Measurements from ENCODE around the gene LIPT2. TPM values are rescaled to one million over a fixed set of nuclear protein-coding genes. Genes with fewer than 3 reads are reported as not detected.

LIPT2 gene
- total RNA-seq, 4 donors from 2014 or later: 1.2 to 8.4 (median 3.9) TPM

GRCh38 chr11:74442636-74443035 is 50.9 kb downstream of the LIPT2 start:
- intact Hi-C loops (cut with DNase I): no loop called here
- no peak for DNase-seq

More at GRCh38 chr11:74442636-74443035, 50.9 kb downstream of the LIPT2 start:
- no peak for TF ChIP-seq POLR2A (IDR thresholded peaks at IDR 0.05)
- no peak for TF ChIP-seq CTCF (IDR thresholded peaks at IDR 0.05)
- H3K36me3 ChIP-seq: no peaks in the 10 kb centered on the region
- 26 to 37% methylated on average over 3 of the region's 3 CpGs for WGBS, 2 donors
- H3K9me3 ChIP-seq: no peaks in the 10 kb centered on the region
- H3K27me3 ChIP-seq: no peaks in the 10 kb centered on the region
- no peak overlapping the region for H3K27ac ChIP-seq
- H3K4me1 ChIP-seq: peaks cover 0 to 48% (median 10%) of the 10 kb centered on the region in 3 donors
- H3K4me3 ChIP-seq: no peak overlapping the region

Small RNAs within 50 kb of the gene (small RNA-seq; reads per million reads assigned to genes)
- gene CYCSP27: 0 reads per million in 4 donors

Other genes starting within 250 kb of the LIPT2 start
- under 1 TPM in 1 of 4 donors, not detected in 3; 0.19 TPM for gene P4HA3, start 182.1 kb downstream of the LIPT2 start, total RNA-seq
- gene PGM2L1, start 95.3 kb downstream of the LIPT2 start, total RNA-seq: 1 to 10 TPM in 2 of 4 donors, under 1 TPM in 2; 0.42 to 2.0 (median 0.89) TPM
- 1 to 10 TPM in 3 of 4 donors, under 1 TPM in 1; 0.72 to 8.4 (median 3.5) TPM for gene KCNE3, start 26.2 kb downstream of the LIPT2 start, total RNA-seq
- gene POLD3, start 98.9 kb upstream of the LIPT2 start, total RNA-seq: 10 to 100 TPM in 3 of 4 donors, 1 to 10 TPM in 1; 5.1 to 13.8 (median 11.9) TPM
- under 1 TPM in 2 of 4 donors, not detected in 2; 0.19 to 0.97 TPM for gene CHRDL2, start 237.7 kb upstream of the LIPT2 start, total RNA-seq